CD4-positive, alpha-beta T cell (primary cell): ENCODE results near the gene RASSF6. TPM values are rescaled to one million over a fixed set of nuclear protein-coding genes. Genes with fewer than 3 reads are reported as not detected.
A peak's percentile ranks its signal among the peaks of the same experiment; 100 is the strongest.

Experiments used
- ATAC-seq: fragments of 200-7000 bp; cut with Tn5 transposase; one replicate; pipeline ENCODE4 v1.10.0; 2022; ENCODE audit warnings: mild to moderate bottlenecking; ENCODE audit not compliant: poor library complexity
- CTCF ChIA-PET: fragments of 350-600 bp; sonication (Branson Sonifier 250); formaldehyde crosslinking; loops from one replicate; lab custom pipeline; 2021; ENCODE audit warnings: antibody characterized with exemption, inconsistent platforms; lab: Charles Lee
- POLR2A ChIA-PET: fragments of 350-600 bp; sonication (Branson Sonifier 250); formaldehyde crosslinking; loops from one replicate; lab custom pipeline; 2021; ENCODE audit warnings: antibody characterized with exemption, inconsistent platforms; lab: Charles Lee
- DNase-seq, 14 experiments: peaks; one replicate each; pipeline ENCODE4 v3.0.0-alpha.2; 2013 to 2020; ENCODE audit warnings: mixed read lengths in 2 of 14
- H3K27ac ChIP-seq, 2 donors: one replicate each; pipeline versions ENCODE4 v1.5.1 to v1.7.0; 2013; ENCODE audit warnings: low read length in 2 of 2, low read depth in 1 of 2, mild to moderate bottlenecking in 1 of 2
- H3K27me3 ChIP-seq, 2 experiments: 1 replicate in 1 of 2; 2 replicates in 1 of 2; pipeline versions ENCODE4 v1.6.1 to v1.7.0; 2013; ENCODE audit warnings: low read length in 2 of 2, control low read depth in 1 of 2, mild to moderate bottlenecking in 1 of 2, moderate library complexity in 1 of 2; ENCODE audit not compliant: insufficient read depth in 2 of 2, control insufficient read depth in 1 of 2
- H3K36me3 ChIP-seq: one replicate; pipeline ENCODE4 v1.6.1; 2013; ENCODE audit warnings: low read length, control low read depth; ENCODE audit not compliant: insufficient read depth
- H3K4me1 ChIP-seq: one replicate; pipeline ENCODE4 v1.6.1; 2013; ENCODE audit warnings: low read length, control low read depth; ENCODE audit not compliant: insufficient read depth
- H3K4me3 ChIP-seq: one replicate; pipeline ENCODE4 v1.5.1; 2013; ENCODE audit warnings: mild to moderate bottlenecking, low read length, moderate library complexity
- H3K9me3 ChIP-seq, 2 experiments: 1 replicate in 1 of 2; 2 replicates in 1 of 2; pipeline versions ENCODE4 v1.6.1 to v1.7.0; 2013; ENCODE audit warnings: low read length in 2 of 2, mild to moderate bottlenecking in 2 of 2, control low read depth in 1 of 2, moderate library complexity in 1 of 2; ENCODE audit not compliant: control insufficient read depth in 1 of 2, insufficient read depth in 1 of 2
- H3K27ac Mint-ChIP-seq: one replicate; pipeline ENCODE4 v1.8.0; 2020; ENCODE audit warnings: mixed read lengths
- H3K27me3 Mint-ChIP-seq: one replicate; pipeline ENCODE4 v1.8.0; 2021; ENCODE audit warnings: mixed read lengths
- H3K36me3 Mint-ChIP-seq: one replicate; pipeline ENCODE4 v1.8.0; 2021; ENCODE audit warnings: low read depth, mixed read lengths
- H3K4me1 Mint-ChIP-seq: one replicate; pipeline ENCODE4 v1.8.0; 2021; ENCODE audit warnings: low read depth, mixed read lengths
- H3K4me3 Mint-ChIP-seq: one replicate; pipeline ENCODE4 v1.8.0; 2020; ENCODE audit warnings: mild to moderate bottlenecking, mixed read lengths
- H3K9me3 Mint-ChIP-seq: one replicate; pipeline ENCODE4 v1.8.0; 2020; ENCODE audit warnings: mixed read lengths
- CTCF ChIP-seq: fragments of 200-600 bp; IDR thresholded peaks from one replicate; pipeline ENCODE4 v1.8.0; 2022; ENCODE audit warnings: antibody characterized with exemption, mild to moderate bottlenecking
- intact Hi-C, 2 experiments: fragments of 100-400 bp; cut with DNase I in 1 of 2; cut with micrococcal nuclease in 1 of 2; formaldehyde crosslinking; loops; one replicate each; pipeline versions ENCODE4 v1.15.1 to v1.9.0; 2023 to 2025; cut with DNase I, micrococcal nuclease
- total RNA-seq, 174 experiments: library from RNA in 2 of 174; stranded (reverse) in 2 of 174; gene quantifications; one replicate each; pipeline ENCODE4 v1.2.3 and lab custom pipeline; 2021 to 2026

RASSF6 gene
- total RNA-seq, 2 experiments from 2014 or later = 0.25 to 0.28 TPM

GRCh38 chr4:73608689-73609594 lies 11.3 kb downstream of the RASSF6 start:
- Histone ChIP-seq H3K4me1 (peaks cover 5% of the 10 kb centered on the region), H3K9me3 (no peaks in the 10 kb centered on the region), H3K36me3 (no peaks in the 10 kb centered on the region), H3K27me3 (no peaks in the 10 kb centered on the region), H3K4me3 (no peak overlapping the region), H3K27ac (no peak overlapping the region)
- ChIA-PET CTCF (no interaction called here), POLR2A (no interaction called here)
- H3K4me1 Mint-ChIP-seq = peaks cover 21% of the 10 kb centered on the region
- H3K4me3 Mint-ChIP-seq = no peak overlapping the region
- no peaks in the 10 kb centered on the region for H3K9me3 Mint-ChIP-seq
- H3K36me3 Mint-ChIP-seq = no peaks in the 10 kb centered on the region
- DNase-seq (no peak), ATAC-seq (no peak)
- H3K27me3 Mint-ChIP-seq = peaks cover 4% of the 10 kb centered on the region
- intact Hi-C loops = no loop called here
- no peak overlapping the region for H3K27ac Mint-ChIP-seq
- no peak for TF ChIP-seq CTCF

GRCh38 chr4:73607375-73608033 lies 12.7 kb downstream of the RASSF6 start:
- POLR2A ChIA-PET = no interaction called here
- Mint-ChIP-seq H3K27me3 (no peaks in the 10 kb centered on the region), H3K9me3 (no peaks in the 10 kb centered on the region), H3K27ac (no peak overlapping the region), H3K36me3 (no peaks in the 10 kb centered on the region), H3K4me1 (peaks cover 21% of the 10 kb centered on the region), H3K4me3 (no peak overlapping the region)
- DNase-seq (no peak), ATAC-seq (no peak)
- CTCF ChIA-PET = no interaction called here
- no peaks in the 10 kb centered on the region for H3K9me3 ChIP-seq
- H3K36me3 ChIP-seq = no peaks in the 10 kb centered on the region
- intact Hi-C loops = no loop called here
- TF ChIP-seq CTCF = no peak
- no peaks in the 10 kb centered on the region for H3K27me3 ChIP-seq
- no peak overlapping the region for H3K27ac ChIP-seq
- peaks cover 5% of the 10 kb centered on the region for H3K4me1 ChIP-seq
- no peak overlapping the region for H3K4me3 ChIP-seq

- peaks cover 21% of the 10 kb centered on the region for H3K4me1 Mint-ChIP-seq
- H3K27ac Mint-ChIP-seq = no peak overlapping the region
- CTCF ChIA-PET = no interaction called here
- no peak for TF ChIP-seq CTCF
- Histone ChIP-seq H3K4me1 (peaks cover 5% of the 10 kb centered on the region), H3K27me3 (no peaks in the 10 kb centered on the region), H3K4me3 (no peak overlapping the region), H3K36me3 (no peaks in the 10 kb centered on the region), H3K27ac (no peak overlapping the region), H3K9me3 (no peaks in the 10 kb centered on the region)
- intact Hi-C loops = no loop called here
- POLR2A ChIA-PET = interaction anchor here (0.6 kb wide), 2 partner anchors 37 to 256 kb away, joined by 4 to 7 read pairs; no protein-coding TSS in a partner anchor
- H3K4me3 Mint-ChIP-seq = no peak overlapping the region
- no peaks in the 10 kb centered on the region for H3K36me3 Mint-ChIP-seq
- no peaks in the 10 kb centered on the region for H3K27me3 Mint-ChIP-seq
- no peaks in the 10 kb centered on the region for H3K9me3 Mint-ChIP-seq
- ATAC-seq (peak; percentile 24), DNase-seq (peak in 1 of 14 experiments; percentile 4)
These were observed 13.7 kb downstream of the RASSF6 start for GRCh38 chr4:73606465-73606974.
